CD4-positive, alpha-beta T cell treated with Interleukin-17A for 1 hour (primary cell): Measurements from ENCODE around the gene MINPP1.
A peak's percentile ranks its signal among the peaks of the same experiment; 100 is the strongest.
"Not testable (repeated sequence)": the region's sequence is repeated elsewhere in the genome, so short reads cannot be mapped to it uniquely, and the experiment has no call there.

Source experiments
- DNase-seq: peaks from one replicate; pipeline ENCODE4 v3.0.0-alpha.2; 2020

The MINPP1 gene

GRCh38 chr10:87504640-87505365 is at the start of gene MINPP1:
Gene MINPP1 (plus strand): TSS chr10:87504893. CDS start chr10:87504916, 23 bp downstream.
- DNase-seq: peak; percentile 66

GRCh38 chr10:87456586-87457220 is 48.0 kb upstream of the MINPP1 start:
- DNase-seq: not testable (repeated sequence)

- not testable (repeated sequence) for DNase-seq
Observed at GRCh38 chr10:87461751-87462150, 42.9 kb upstream of the MINPP1 start.

DNA sequence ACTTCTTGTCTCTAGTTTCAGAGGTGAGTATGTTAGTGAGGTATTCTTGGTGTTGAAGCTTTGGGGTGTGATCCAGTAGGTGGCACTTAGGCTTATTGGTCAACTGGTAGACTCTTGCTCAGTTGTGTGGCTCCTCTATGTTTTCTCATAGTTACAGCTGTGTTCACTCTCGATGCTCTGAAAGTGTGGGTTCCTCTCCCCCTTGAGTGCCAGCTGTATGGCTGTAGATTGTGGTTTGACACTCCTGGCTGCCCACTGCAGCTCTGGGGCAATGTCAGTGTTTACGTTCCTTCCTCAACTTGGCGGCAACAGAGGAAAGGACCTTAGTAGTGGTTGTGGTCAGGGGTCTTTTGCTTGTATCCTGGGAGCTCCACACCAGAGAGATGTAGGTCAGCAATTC is 37.8 kb upstream of the MINPP1 start:
- DNase-seq: not testable (repeated sequence)

- not testable (repeated sequence) for DNase-seq
Observed at GRCh38 chr10:87488733-87489132, 16.0 kb upstream of the MINPP1 start.

- DNase-seq: not testable (repeated sequence)
Observed at GRCh38 chr10:87490285-87490684, 14.4 kb upstream of the MINPP1 start.

- not testable (repeated sequence) for DNase-seq
Observed at GRCh38 chr10:87492450-87492849, 12.2 kb upstream of the MINPP1 start.

DNA sequence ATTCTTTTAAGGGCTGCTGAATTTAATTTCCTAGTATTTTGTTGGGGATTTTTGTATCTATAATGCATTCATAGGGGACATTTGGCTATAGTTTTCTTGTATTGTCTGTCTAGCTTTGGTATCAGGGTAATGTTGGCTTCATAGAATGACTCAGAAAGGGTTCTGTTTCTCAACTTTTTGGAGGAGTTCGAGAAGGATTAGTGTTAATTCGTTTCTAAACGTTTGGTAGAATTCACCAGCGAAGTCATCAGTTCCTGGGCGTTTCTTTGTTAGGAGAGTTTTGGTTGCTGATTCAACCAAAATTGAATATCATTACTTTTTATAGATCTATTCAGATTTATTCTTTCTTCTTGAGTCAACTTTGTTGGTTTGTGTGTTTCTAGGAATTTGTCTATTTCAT is 9.2 kb upstream of the MINPP1 start:
- DNase-seq: not testable (repeated sequence)

- not testable (repeated sequence) for DNase-seq
Observed at GRCh38 chr10:87497386-87497785, 7.3 kb upstream of the MINPP1 start.

DNA sequence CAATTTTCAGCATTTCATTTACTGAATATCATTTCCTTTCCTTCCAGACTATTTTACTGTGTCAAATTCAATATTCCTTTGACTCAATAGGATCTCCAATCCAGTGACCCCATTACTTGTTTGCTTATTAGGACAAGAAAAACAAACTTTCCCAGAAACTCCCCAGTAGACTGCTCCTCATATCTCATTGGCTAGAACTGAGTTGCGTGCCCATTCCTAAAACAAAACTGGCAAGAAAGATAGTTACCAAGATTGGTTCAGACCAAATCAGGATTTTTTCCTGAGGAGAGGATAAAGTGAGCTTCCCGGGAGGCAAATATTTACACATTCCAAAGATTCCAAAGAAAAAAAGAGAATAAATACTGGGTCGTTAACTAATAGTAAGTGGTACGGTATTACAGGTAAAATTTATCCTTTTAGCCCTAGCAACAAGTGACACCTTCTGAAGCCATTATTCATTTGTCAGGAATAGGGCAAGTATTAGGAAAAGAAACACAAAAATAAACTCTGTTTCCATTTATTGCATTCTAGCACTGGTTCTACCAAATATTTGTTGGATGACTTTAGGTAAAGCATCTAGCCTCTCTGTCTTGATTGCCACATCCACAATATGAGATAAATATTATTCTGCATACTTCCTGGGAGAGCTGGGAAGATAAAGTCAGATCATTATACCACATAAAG is 6.4 kb upstream of the MINPP1 start:
- DNase-seq: not testable (repeated sequence)

DNA sequence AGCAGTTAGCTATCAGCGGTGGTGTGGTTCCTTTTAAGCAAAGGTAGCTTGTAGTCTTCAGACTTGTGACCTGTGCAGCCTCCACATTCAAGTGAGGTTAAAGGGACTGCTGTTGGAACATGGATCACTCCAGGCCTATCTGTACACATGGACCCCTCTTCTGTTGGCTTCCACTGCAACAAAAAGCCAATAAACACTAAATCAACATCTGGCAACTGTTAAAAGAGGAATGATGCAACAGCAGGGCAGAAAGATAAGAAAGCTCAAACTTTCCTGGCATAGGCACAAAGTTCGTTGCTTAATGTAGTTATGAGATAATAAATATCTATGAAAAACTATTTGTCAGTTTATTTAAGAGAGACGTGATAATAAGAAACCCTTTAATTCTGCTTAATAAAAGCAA is 4.0 kb upstream of the MINPP1 start:
- no peak for DNase-seq

DNA sequence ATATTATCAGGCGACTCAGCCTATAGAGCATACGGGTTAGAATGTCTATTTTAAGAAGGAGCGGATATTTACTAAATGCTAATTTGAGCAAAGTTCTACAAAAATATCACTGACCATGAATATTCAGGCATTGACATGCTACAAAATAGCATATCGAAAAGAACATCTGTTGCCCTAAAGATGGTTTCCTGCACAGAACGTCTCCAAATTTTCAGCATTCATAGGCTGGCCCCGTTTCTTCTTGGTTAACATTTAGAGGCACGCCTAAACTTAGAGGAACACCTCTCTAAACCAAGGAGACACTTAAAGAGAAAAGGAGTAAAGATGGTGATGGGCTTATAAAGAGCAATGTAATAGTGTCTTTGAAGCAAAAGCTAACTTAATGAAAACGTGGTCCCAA is 1.3 kb upstream of the MINPP1 start:
- DNase-seq: no peak

GRCh38 chr10:87503886-87504285 is 807 bp upstream of the MINPP1 start:
- no peak for DNase-seq

DNA sequence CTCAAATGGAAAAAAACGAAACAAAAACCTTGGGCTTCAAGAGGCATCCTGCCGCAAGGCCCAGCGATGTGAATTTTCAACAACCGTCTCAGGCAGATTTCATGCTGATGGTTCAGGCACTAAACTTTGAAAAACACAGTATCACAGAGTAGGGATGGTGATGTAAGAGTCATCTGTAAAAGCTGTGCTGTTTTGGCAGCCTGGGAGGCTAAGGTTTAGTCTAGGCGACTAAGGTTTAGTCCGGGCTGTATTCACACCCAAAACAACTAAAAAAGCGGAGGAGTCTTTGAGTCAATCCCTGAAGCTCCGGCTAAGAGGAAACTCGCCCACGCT is 420 bp upstream of the MINPP1 start:
- DNase-seq: peak; percentile 1

DNA sequence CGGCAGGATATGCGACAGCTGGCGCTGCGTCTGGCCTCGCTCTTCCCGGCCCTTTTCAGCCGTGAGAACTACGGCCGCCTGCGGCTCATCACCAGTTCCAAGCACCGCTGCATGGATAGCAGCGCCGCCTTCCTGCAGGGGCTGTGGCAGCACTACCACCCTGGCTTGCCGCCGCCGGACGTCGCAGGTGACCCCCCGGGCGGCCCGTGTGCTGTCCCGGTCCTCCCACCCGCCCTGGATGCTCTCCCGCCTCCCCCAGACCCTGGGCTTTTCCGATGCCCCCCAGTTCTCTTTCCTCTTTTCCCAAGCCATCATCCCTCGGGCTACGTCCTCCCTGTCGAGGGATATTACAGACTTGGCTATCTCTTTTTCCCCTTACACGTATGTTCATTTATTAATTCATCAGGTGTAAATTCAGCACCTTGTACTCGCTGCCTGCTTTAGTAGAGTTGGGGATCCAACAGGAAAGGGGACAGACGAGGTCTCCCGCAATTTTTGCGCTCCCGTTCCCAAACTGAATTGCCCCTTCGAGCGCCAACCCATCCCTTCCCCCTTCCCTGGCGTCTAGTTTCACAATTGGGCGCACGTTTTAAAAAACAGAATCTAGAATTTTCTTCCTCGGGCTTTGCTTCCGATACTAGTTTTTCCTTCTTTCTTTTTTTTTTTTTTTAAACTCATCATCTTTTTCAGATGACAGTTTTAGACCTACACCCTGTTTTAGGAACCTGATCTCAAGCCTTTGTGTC is 846 bp downstream of the MINPP1 start:
- peak; percentile 34 for DNase-seq

GRCh38 chr10:87506956-87507355 is 2.3 kb downstream of the MINPP1 start:
- no peak for DNase-seq

DNA sequence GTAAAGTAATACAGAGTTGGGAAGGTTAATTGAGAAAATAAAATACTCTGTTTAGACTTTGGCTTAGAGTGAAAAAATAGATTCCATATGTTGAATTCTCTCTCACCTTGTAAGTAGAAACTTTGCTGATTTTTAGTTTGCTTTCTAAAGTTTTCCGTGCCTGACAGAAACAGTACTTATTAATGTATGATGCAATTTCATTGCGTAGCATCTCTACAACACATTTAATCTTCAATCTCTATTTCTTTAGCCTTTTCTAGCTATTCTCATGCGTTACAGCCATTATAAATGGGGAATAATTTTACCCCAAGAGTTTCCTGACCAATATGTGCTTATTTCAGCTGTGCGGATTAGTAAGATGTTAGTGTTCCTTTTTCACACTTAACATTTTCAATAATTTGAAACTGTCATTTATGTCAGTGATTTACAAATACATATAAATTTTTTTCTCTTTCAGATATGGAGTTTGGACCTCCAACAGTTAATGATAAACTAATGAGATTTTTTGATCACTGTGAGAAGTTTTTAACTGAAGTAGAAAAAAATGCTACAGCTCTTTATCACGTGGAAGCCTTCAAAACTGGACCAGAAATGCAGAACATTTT is 3.3 kb downstream of the MINPP1 start:
- no peak for DNase-seq

- no peak for DNase-seq
Observed at GRCh38 chr10:87508837-87509236, 4.1 kb downstream of the MINPP1 start.

GRCh38 chr10:87510025-87510424 is 5.3 kb downstream of the MINPP1 start:
- DNase-seq: no peak

DNA sequence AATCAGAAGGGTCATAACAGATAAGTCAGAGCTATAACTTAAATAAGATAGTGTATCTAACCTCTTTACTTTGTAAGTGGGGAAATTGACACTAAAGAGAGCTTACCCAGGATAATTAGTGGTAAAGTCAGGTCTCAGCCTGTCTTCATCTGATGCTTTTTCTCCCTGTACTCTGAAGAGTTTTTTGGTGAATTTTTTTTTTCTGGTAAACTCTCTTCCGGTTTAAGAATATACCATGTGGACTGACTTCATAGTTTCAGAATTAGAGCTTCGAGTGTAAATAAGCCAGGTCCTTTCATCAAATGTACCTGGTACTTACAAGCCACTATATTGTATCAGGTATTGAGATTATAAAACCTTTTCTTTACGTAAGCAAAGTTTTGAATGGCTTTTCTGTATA is 6.8 kb downstream of the MINPP1 start:
- no peak for DNase-seq

DNA sequence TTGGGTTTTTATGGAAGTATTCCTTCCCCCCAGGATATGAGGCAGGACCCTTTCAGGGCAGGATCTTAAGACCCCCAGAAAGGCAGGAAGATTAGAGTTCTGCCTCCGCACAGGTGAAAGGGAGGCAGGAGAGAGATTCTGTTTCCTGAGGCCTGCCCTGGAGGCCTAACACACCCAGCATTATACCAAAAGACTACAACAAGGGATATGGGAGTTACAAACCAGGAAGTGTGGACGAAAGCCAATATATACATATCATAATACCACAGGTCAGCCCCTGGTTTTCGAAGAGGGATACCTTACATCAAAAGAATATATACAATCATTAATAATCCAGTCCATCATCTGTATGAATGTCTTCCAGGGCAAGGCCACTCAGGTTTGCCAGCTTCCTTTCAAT is 14.2 kb downstream of the MINPP1 start:
- no peak for DNase-seq

DNA sequence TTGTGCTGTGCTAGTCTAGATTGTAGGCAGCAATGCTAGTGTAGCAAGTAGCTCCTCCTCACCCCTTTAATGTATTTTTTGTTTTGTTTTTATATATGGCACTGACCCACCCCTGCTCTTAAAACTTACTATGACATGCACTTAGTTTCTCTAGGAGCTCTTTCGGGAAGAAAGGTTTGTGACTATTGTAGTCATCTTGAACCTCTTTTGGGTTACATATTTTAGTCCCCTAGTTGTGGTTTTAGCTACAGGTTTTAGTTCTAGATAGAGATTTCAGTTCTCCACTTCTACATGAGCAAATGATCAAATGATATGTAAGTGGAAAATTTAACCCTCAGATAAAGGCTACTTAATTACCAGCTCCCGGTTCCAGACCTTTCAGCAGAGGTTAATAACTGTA is 14.9 kb downstream of the MINPP1 start:
- no peak for DNase-seq

DNA sequence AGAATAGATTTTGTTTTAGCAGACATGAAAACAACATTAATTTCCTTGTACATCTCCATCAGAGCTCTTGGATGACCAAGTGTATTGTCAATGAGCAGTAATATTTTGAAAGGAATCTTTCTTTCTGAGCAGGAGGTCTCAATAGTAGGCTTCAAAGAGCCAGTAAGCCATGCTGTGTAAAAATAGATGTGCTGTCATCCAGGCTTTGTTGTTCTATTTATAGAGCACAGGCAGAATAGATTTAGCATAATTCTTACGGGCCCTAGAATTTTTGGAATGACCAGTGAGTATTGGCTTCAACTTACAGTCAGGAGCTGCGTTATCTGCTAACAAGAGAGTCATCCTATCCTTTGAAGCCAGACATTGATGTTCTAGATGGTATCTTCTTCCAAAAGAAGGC is 19.0 kb downstream of the MINPP1 start:
- DNase-seq: no peak
